Hepatocyte (in vitro differentiated cells): ENCODE results near the gene PAGE2.

ENCODE experiments used
- EZH2 ChIP-seq: fragments of 200-600 bp; sonication (generic); IDR thresholded peaks from 2 replicates; pipeline ENCODE4 v1.6.1; 2016; ENCODE audit warnings: antibody characterized with exemption, mild to moderate bottlenecking, borderline replicate concordance
- EZH2phosphoT487 ChIP-seq: fragments of 200-600 bp; sonication (generic); IDR thresholded peaks from one replicate; pipeline ENCODE4 v1.6.1; 2018; ENCODE audit warnings: antibody characterized with exemption, mild to moderate bottlenecking, low read depth, moderate library complexity; ENCODE audit not compliant: unreplicated experiment, severe bottlenecking
- TF ChIP-seq, protein P1 (sequence below): fragments of 200-600 bp; sonication (generic); IDR thresholded peaks from 2 replicates; pipeline ENCODE4 v1.5.1; 2016; ENCODE audit warnings: antibody characterized with exemption, mild to moderate bottlenecking; ENCODE audit not compliant: poor library complexity

DNA sequence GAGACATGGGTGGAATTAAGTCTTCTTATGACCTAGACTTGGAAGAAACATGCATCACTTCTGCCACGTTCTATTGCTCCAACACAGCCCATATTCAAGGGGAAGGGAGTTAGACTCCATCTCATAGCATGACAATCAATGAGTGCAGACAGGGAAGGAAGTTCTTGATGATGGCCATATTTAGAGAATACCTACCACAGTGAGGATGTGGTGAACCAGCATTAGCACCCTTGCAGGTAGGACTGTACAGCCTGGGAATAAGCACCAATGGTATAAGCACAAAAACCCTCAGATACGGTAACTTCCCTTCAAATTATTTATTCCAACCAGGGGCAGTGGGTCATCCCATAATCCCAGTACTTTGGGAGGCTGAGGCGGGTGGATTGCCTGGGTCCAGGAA lies 29.8 kb downstream of the PAGE2 start:
- TF ChIP-seq EZH2: no peak
- TF ChIP-seq, protein P1, sequence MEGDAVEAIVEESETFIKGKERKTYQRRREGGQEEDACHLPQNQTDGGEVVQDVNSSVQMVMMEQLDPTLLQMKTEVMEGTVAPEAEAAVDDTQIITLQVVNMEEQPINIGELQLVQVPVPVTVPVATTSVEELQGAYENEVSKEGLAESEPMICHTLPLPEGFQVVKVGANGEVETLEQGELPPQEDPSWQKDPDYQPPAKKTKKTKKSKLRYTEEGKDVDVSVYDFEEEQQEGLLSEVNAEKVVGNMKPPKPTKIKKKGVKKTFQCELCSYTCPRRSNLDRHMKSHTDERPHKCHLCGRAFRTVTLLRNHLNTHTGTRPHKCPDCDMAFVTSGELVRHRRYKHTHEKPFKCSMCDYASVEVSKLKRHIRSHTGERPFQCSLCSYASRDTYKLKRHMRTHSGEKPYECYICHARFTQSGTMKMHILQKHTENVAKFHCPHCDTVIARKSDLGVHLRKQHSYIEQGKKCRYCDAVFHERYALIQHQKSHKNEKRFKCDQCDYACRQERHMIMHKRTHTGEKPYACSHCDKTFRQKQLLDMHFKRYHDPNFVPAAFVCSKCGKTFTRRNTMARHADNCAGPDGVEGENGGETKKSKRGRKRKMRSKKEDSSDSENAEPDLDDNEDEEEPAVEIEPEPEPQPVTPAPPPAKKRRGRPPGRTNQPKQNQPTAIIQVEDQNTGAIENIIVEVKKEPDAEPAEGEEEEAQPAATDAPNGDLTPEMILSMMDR: no peak
- no peak for TF ChIP-seq EZH2phosphoT487
